SK-N-SH treated with all-trans-retinoic acid at 6 μM for 48 hours (cell line): ENCODE results near the gene MBTD1.

Experiments used
- ATAC-seq: fragments of 200-7000 bp; cut with Tn5 transposase; 3 replicates; pipeline ENCODE4 v1.9.1; 2020; ENCODE audit warnings: mild to moderate bottlenecking, moderate library complexity
- ARNTL ChIP-seq: fragments of 450-650 bp; formaldehyde crosslinking; IDR thresholded peaks from 2 replicates; pipeline ENCODE4 v1.5.0; 2020; ENCODE audit warnings: low read depth, mild to moderate bottlenecking, moderate library complexity, borderline replicate concordance
- BACH2 ChIP-seq: fragments of 250-450 bp; sonication (Bioruptor Pico); IDR thresholded peaks from 2 replicates; pipeline ENCODE4 v1.9.0; 2021; ENCODE audit warnings: mild to moderate bottlenecking, borderline replicate concordance
- CSDC2 ChIP-seq: fragments of 250-450 bp; sonication (Bioruptor Pico); IDR thresholded peaks from 2 replicates; pipeline ENCODE4 v1.5.0; 2020; ENCODE audit warnings: mild to moderate bottlenecking, moderate library complexity
- ESRRG ChIP-seq: fragments of 250-450 bp; sonication (Bioruptor Pico); IDR thresholded peaks from 2 replicates; pipeline ENCODE4 v1.6.1; 2021; ENCODE audit warnings: mild to moderate bottlenecking
- GLIS3 ChIP-seq: fragments of 250-450 bp; sonication (Bioruptor Pico); IDR thresholded peaks from 2 replicates; pipeline ENCODE4 v1.5.0; 2020; ENCODE audit warnings: mild to moderate bottlenecking, moderate library complexity
- ISL1 ChIP-seq: fragments of 250-450 bp; sonication (Bioruptor Pico); IDR thresholded peaks from 2 replicates; pipeline ENCODE4 v2.1.2; 2022; ENCODE audit warnings: mild to moderate bottlenecking, moderate library complexity
- OSR1 ChIP-seq: fragments of 250-450 bp; sonication (Bioruptor Pico); IDR thresholded peaks from 2 replicates; pipeline ENCODE4 v1.8.0; 2022; ENCODE audit warnings: moderate library complexity, mild to moderate bottlenecking, inconsistent platforms
- PPARA ChIP-seq: fragments of 250-450 bp; sonication (Bioruptor Pico); IDR thresholded peaks from 2 replicates; pipeline ENCODE4 v1.5.0; 2020; ENCODE audit warnings: mild to moderate bottlenecking, borderline replicate concordance
- RARB ChIP-seq: fragments of 250-450 bp; sonication (Bioruptor Pico); IDR thresholded peaks from 2 replicates; pipeline ENCODE4 v1.8.0; 2021; ENCODE audit warnings: mild to moderate bottlenecking, moderate library complexity
- SNAI2 ChIP-seq: fragments of 250-450 bp; sonication (Bioruptor Pico); IDR thresholded peaks from 2 replicates; pipeline ENCODE4 v1.5.0; 2020; ENCODE audit warnings: mild to moderate bottlenecking, moderate library complexity
- TCF4 ChIP-seq: fragments of 250-450 bp; sonication (Bioruptor Pico); IDR thresholded peaks from 2 replicates; pipeline ENCODE4 v1.8.0; 2021; ENCODE audit warnings: mild to moderate bottlenecking, moderate library complexity, borderline replicate concordance
- TOX ChIP-seq: fragments of 250-450 bp; sonication (Bioruptor Pico); IDR thresholded peaks from 2 replicates; pipeline ENCODE4 v1.8.0; 2021; ENCODE audit warnings: mild to moderate bottlenecking, moderate library complexity, borderline replicate concordance
- ZC3H10 ChIP-seq: fragments of 250-450 bp; sonication (Bioruptor Pico); IDR thresholded peaks from 2 replicates; pipeline ENCODE4 v1.5.1; 2021; ENCODE audit warnings: mild to moderate bottlenecking, moderate library complexity
- ZFP3 ChIP-seq: fragments of 250-450 bp; sonication (Bioruptor Pico); IDR thresholded peaks from 2 replicates; pipeline ENCODE4 v1.5.0; 2020; ENCODE audit warnings: mild to moderate bottlenecking, moderate library complexity
- ZFP30 ChIP-seq: fragments of 450-650 bp; formaldehyde crosslinking; IDR thresholded peaks from 2 replicates; pipeline ENCODE4 v1.5.0; 2022; ENCODE audit warnings: mild to moderate bottlenecking, moderate library complexity
- ZNF565 ChIP-seq: fragments of 450-650 bp; formaldehyde crosslinking; conservative IDR thresholded peaks from 2 replicates; pipeline ENCODE4 v1.5.0; 2020; ENCODE audit warnings: low read depth, mild to moderate bottlenecking, moderate library complexity
- ZNF70 ChIP-seq: fragments of 450-650 bp; formaldehyde crosslinking; IDR thresholded peaks from 2 replicates; pipeline ENCODE4 v1.5.0; 2020; ENCODE audit warnings: mild to moderate bottlenecking, moderate library complexity
- ZNF8 ChIP-seq: fragments of 450-650 bp; formaldehyde crosslinking; IDR thresholded peaks from 2 replicates; pipeline ENCODE4 v1.5.0; 2020; ENCODE audit warnings: mild to moderate bottlenecking, moderate library complexity
- TF ChIP-seq, protein P1 (sequence below): fragments of 250-450 bp; sonication (Bioruptor Pico); IDR thresholded peaks from 2 replicates; pipeline ENCODE4 v1.8.0; 2020; ENCODE audit warnings: mild to moderate bottlenecking, moderate library complexity, borderline replicate concordance
- TF ChIP-seq, protein P2 (sequence below): fragments of 250-450 bp; sonication (Bioruptor Pico); IDR thresholded peaks from 2 replicates; pipeline ENCODE4 v1.5.0; 2020; ENCODE audit warnings: mild to moderate bottlenecking, moderate library complexity
- TF ChIP-seq, protein P3 (sequence below): fragments of 250-450 bp; sonication (Bioruptor Pico); IDR thresholded peaks from 2 replicates; pipeline ENCODE4 v1.5.1; 2020; ENCODE audit warnings: low read depth, mild to moderate bottlenecking, moderate library complexity
- TF ChIP-seq, protein P4 (sequence below): fragments of 250-450 bp; sonication (Bioruptor Pico); IDR thresholded peaks from 2 replicates; pipeline ENCODE4 v1.8.0; 2021; ENCODE audit warnings: low read depth, mild to moderate bottlenecking, moderate library complexity, borderline replicate concordance
- TF ChIP-seq, protein P5 (sequence below): fragments of 250-450 bp; sonication (Bioruptor Pico); IDR thresholded peaks from 2 replicates; pipeline ENCODE4 v1.5.1; 2021; ENCODE audit warnings: mild to moderate bottlenecking, moderate library complexity

MBTD1 gene

DNA sequence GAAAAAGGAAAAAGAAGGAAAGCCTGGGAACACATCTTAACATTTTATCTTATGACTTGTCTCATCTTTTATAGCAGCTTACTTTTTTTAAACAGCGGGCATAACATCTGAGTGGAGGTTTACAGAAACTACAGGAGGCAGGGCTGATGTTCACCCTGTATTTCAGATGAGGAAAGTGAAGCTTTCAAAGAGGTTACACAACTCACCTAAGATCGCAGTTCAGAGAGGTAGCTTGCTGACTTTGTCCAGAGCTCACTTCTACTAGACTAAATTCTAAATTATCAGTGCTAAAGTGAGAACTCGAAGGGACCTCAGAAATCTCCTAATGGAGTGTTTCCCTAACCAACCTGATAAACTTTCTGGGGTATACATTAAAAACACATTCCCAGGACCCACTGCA is 3.7 kb downstream of the MBTD1 start:
- TF ChIP-seq, protein P1, sequence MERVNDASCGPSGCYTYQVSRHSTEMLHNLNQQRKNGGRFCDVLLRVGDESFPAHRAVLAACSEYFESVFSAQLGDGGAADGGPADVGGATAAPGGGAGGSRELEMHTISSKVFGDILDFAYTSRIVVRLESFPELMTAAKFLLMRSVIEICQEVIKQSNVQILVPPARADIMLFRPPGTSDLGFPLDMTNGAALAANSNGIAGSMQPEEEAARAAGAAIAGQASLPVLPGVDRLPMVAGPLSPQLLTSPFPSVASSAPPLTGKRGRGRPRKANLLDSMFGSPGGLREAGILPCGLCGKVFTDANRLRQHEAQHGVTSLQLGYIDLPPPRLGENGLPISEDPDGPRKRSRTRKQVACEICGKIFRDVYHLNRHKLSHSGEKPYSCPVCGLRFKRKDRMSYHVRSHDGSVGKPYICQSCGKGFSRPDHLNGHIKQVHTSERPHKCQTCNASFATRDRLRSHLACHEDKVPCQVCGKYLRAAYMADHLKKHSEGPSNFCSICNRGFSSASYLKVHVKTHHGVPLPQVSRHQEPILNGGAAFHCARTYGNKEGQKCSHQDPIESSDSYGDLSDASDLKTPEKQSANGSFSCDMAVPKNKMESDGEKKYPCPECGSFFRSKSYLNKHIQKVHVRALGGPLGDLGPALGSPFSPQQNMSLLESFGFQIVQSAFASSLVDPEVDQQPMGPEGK (CRISPR knock-in tag) = no peak
- TF ChIP-seq ZC3H10 (CRISPR knock-in tag) (no peak), TOX (no peak), ZFP30 (CRISPR knock-in tag) (no peak), ZFP3 (CRISPR knock-in tag) (no peak), ZNF70 (CRISPR knock-in tag) (no peak), CSDC2 (no peak), SNAI2 (CRISPR knock-in tag) (no peak), GLIS3 (CRISPR knock-in tag) (no peak), BACH2 (CRISPR knock-in tag) (no peak), TCF4 (no peak), ESRRG (no peak), PPARA (CRISPR knock-in tag) (no peak), ISL1 (CRISPR knock-in tag) (no peak), ZNF565 (CRISPR knock-in tag) (no peak), RARB (CRISPR knock-in tag) (no peak)
- TF ChIP-seq, protein P2, sequence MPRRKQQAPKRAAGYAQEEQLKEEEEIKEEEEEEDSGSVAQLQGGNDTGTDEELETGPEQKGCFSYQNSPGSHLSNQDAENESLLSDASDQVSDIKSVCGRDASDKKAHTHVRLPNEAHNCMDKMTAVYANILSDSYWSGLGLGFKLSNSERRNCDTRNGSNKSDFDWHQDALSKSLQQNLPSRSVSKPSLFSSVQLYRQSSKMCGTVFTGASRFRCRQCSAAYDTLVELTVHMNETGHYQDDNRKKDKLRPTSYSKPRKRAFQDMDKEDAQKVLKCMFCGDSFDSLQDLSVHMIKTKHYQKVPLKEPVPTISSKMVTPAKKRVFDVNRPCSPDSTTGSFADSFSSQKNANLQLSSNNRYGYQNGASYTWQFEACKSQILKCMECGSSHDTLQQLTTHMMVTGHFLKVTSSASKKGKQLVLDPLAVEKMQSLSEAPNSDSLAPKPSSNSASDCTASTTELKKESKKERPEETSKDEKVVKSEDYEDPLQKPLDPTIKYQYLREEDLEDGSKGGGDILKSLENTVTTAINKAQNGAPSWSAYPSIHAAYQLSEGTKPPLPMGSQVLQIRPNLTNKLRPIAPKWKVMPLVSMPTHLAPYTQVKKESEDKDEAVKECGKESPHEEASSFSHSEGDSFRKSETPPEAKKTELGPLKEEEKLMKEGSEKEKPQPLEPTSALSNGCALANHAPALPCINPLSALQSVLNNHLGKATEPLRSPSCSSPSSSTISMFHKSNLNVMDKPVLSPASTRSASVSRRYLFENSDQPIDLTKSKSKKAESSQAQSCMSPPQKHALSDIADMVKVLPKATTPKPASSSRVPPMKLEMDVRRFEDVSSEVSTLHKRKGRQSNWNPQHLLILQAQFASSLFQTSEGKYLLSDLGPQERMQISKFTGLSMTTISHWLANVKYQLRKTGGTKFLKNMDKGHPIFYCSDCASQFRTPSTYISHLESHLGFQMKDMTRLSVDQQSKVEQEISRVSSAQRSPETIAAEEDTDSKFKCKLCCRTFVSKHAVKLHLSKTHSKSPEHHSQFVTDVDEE = no peak
- TF ChIP-seq, protein P3, sequence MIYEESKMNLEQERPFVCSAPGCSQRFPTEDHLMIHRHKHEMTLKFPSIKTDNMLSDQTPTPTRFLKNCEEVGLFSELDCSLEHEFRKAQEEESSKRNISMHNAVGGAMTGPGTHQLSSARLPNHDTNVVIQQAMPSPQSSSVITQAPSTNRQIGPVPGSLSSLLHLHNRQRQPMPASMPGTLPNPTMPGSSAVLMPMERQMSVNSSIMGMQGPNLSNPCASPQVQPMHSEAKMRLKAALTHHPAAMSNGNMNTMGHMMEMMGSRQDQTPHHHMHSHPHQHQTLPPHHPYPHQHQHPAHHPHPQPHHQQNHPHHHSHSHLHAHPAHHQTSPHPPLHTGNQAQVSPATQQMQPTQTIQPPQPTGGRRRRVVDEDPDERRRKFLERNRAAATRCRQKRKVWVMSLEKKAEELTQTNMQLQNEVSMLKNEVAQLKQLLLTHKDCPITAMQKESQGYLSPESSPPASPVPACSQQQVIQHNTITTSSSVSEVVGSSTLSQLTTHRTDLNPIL (CRISPR knock-in tag) = no peak
- TF ChIP-seq, protein P4, sequence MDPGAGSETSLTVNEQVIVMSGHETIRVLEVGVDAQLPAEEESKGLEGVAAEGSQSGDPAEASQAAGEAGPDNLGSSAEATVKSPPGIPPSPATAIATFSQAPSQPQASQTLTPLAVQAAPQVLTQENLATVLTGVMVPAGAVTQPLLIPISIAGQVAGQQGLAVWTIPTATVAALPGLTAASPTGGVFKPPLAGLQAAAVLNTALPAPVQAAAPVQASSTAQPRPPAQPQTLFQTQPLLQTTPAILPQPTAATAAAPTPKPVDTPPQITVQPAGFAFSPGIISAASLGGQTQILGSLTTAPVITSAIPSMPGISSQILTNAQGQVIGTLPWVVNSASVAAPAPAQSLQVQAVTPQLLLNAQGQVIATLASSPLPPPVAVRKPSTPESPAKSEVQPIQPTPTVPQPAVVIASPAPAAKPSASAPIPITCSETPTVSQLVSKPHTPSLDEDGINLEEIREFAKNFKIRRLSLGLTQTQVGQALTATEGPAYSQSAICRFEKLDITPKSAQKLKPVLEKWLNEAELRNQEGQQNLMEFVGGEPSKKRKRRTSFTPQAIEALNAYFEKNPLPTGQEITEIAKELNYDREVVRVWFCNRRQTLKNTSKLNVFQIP = no peak
- ATAC-seq = no peak

DNA sequence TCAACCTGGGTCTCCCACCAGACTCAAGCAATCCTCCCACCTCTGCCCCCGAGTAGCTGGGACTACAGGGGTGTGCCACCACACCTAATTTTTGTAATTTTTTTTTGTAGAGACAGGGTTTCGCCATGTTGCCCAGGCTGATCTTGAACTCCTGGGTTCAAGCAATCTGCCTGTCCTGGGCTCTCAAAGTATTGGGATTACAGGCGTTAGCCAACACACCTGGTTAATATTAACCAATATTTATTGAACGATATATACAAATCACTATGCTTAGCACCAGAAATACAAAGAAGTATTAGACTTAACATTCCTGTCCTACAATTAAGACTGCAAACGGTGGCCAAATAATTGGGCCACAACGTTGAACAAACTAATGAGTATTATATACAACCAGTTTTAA is 4.2 kb downstream of the MBTD1 start:
- no peak for ATAC-seq
- TF ChIP-seq, protein P3 (CRISPR knock-in tag) = no peak
- TF ChIP-seq ZNF565 (CRISPR knock-in tag) = no peak
- no peak for TF ChIP-seq ZFP30 (CRISPR knock-in tag)
- TF ChIP-seq CSDC2 = no peak
- no peak for TF ChIP-seq ZC3H10 (CRISPR knock-in tag)
- no peak for TF ChIP-seq RARB (CRISPR knock-in tag)
- TF ChIP-seq, protein P4 = no peak
- no peak for TF ChIP-seq TCF4
- TF ChIP-seq ARNTL (CRISPR knock-in tag) = no peak
- TF ChIP-seq, protein P1 (CRISPR knock-in tag) = no peak
- no peak for TF ChIP-seq ZFP3 (CRISPR knock-in tag)
- no peak for TF ChIP-seq ESRRG
- no peak for TF ChIP-seq ZNF8
- TF ChIP-seq TOX = no peak
- no peak for TF ChIP-seq SNAI2 (CRISPR knock-in tag)
- no peak for TF ChIP-seq OSR1 (CRISPR knock-in tag)
- TF ChIP-seq, protein P5, sequence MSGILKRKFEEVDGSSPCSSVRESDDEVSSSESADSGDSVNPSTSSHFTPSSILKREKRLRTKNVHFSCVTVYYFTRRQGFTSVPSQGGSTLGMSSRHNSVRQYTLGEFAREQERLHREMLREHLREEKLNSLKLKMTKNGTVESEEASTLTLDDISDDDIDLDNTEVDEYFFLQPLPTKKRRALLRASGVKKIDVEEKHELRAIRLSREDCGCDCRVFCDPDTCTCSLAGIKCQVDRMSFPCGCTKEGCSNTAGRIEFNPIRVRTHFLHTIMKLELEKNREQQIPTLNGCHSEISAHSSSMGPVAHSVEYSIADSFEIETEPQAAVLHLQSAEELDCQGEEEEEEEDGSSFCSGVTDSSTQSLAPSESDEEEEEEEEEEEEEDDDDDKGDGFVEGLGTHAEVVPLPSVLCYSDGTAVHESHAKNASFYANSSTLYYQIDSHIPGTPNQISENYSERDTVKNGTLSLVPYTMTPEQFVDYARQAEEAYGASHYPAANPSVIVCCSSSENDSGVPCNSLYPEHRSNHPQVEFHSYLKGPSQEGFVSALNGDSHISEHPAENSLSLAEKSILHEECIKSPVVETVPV (CRISPR knock-in tag) = no peak
